Gastrocnemius medialis (tissue), 4 donors: ENCODE data around the gene ELAVL1.

ENCODE experiments used
- CTCF ChIP-seq, 5 experiments: fragments of 450-650 bp in 3 of 5; fragments of 200-600 bp in 2 of 5; sonication (generic) in 2 of 5; IDR thresholded peaks in 4 of 5; conservative IDR thresholded peaks in 1 of 5; 1 replicate in 4 of 5; 2 replicates in 1 of 5; pipeline ENCODE4 v1.5.1; 2016 to 2019; ENCODE audit warnings: antibody characterized with exemption in 5 of 5, mild to moderate bottlenecking in 3 of 5, moderate library complexity in 3 of 5
- POLR2A ChIP-seq, 2 donors: fragments of 450-650 bp; IDR thresholded peaks; one replicate each; pipeline ENCODE4 v1.6.1; 2017; ENCODE audit warnings: antibody characterized with exemption in 2 of 2, mild to moderate bottlenecking in 2 of 2, moderate library complexity in 2 of 2

DNA sequence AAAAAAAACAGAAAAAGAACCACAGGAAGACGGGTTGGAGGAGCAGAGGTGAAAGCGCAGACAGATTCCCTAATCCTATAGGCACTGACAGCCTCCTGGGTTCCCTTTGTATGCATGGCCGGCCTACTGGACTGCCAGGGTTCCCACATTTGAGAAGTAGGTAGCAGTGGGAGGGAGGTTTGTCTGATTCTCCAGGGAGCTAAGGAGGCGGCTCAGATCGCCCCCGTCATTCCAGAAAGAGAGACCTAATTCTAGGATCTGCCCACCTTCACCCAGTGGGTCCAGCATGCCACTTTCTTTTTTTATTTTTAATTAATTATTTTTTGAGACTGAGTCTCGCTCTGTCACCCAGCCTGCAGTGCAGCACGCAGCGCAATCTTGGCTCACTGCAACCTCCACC is 37.5 kb upstream of the ELAVL1 start:
- TF ChIP-seq CTCF (IDR thresholded peaks at IDR 0.05 in 4 of 5, conservative IDR thresholded peaks at IDR 0.05 in 1 of 5) (no peak), POLR2A (IDR thresholded peaks at IDR 0.05) (no peak)
